SU-DHL-6 (cell line): ENCODE measurements around the gene TFDP2.
A peak's percentile ranks its signal among the peaks of the same experiment; 100 is the strongest.

ENCODE experiments used
- H2AFZ ChIP-seq: fragments of 200-600 bp; sonication (generic); 2 replicates; pipeline ENCODE4 v1.6.1; 2014; ENCODE audit warnings: low read depth, mild to moderate bottlenecking, moderate library complexity, mixed read lengths, antibody characterized with exemption, low read length; ENCODE audit not compliant: severe bottlenecking
- H3F3A ChIP-seq: fragments of 200-600 bp; shearing (Covaris generic); 2 replicates; pipeline ENCODE4 v1.6.0; 2016; ENCODE audit warnings: antibody characterized with exemption, mild to moderate bottlenecking; ENCODE audit not compliant: insufficient read depth
- H3K27ac ChIP-seq: fragments of 200-600 bp; sonication (generic); 2 replicates; pipeline ENCODE4 v1.5.1; 2016; ENCODE audit warnings: low read depth, mild to moderate bottlenecking, low read length, moderate library complexity, mixed read lengths
- H3K27me3 ChIP-seq: fragments of 200-600 bp; sonication (generic), shearing (Covaris generic); 2 replicates; pipeline ENCODE4 v1.6.0; 2014; ENCODE audit warnings: mild to moderate bottlenecking, low read length
- H3K36me3 ChIP-seq: fragments of 200-600 bp; sonication (generic); 2 replicates; pipeline ENCODE4 v1.6.1; 2014; ENCODE audit warnings: mild to moderate bottlenecking, low read length, mixed read lengths
- H3K4me2 ChIP-seq: fragments of 300-600, 200-600 bp; shearing (Covaris generic), sonication (generic); 2 replicates; pipeline ENCODE4 v1.6.0; 2014; ENCODE audit warnings: low read length, low read depth, mild to moderate bottlenecking; ENCODE audit not compliant: poor library complexity, severe bottlenecking
- H3K4me3 ChIP-seq: fragments of 200-600 bp; sonication (generic); 2 replicates; pipeline ENCODE4 v1.5.1; 2014; ENCODE audit warnings: antibody characterized with exemption, low read length, mild to moderate bottlenecking, mixed read lengths; ENCODE audit not compliant: insufficient read depth, poor library complexity, severe bottlenecking
- H3K79me2 ChIP-seq: fragments of 200-600 bp; sonication (generic); 2 replicates; pipeline ENCODE4 v1.6.1; 2014; ENCODE audit warnings: mild to moderate bottlenecking, low read length, moderate library complexity; ENCODE audit not compliant: insufficient read depth
- H3K9ac ChIP-seq: fragments of 200-600 bp; sonication (generic); 2 replicates; pipeline ENCODE4 v1.7.0; 2014; ENCODE audit warnings: mild to moderate bottlenecking, low read length
- H3K9me2 ChIP-seq: fragments of 200-600 bp; sonication (generic); replicated peaks from 2 replicates; pipeline ENCODE4 v1.6.1; 2014; ENCODE audit warnings: low read length; ENCODE audit not compliant: insufficient read depth
- H3K9me3 ChIP-seq: fragments of 200-600 bp; sonication (generic); 2 replicates; pipeline ENCODE4 v1.6.1; 2014; ENCODE audit warnings: low read length, mixed read lengths; ENCODE audit not compliant: insufficient read depth
- H4K20me1 ChIP-seq: fragments of 200-600 bp; sonication (generic); 2 replicates; pipeline ENCODE4 v1.6.1; 2014; ENCODE audit warnings: low read depth, mild to moderate bottlenecking, antibody characterized with exemption, low read length, moderate library complexity, mixed read lengths
- CTCF ChIP-seq: fragments of 200-600 bp; sonication (generic); IDR thresholded peaks from one replicate; pipeline ENCODE4 v1.5.1; 2017; ENCODE audit warnings: antibody characterized with exemption, mild to moderate bottlenecking, low read length, moderate library complexity; ENCODE audit not compliant: insufficient read depth, poor library complexity, severe bottlenecking
- EZH2phosphoT487 ChIP-seq: fragments of 200-600 bp; sonication (generic), shearing (Covaris generic); conservative IDR thresholded peaks from 2 replicates; pipeline ENCODE4 v1.6.1; 2018; ENCODE audit warnings: mild to moderate bottlenecking, antibody characterized with exemption, low read length, moderate library complexity, mixed read lengths

The TFDP2 gene

GRCh38 chr3:142028243-142028777 is 121.0 kb downstream of the TFDP2 start:
- Histone ChIP-seq H3K9me2 (no peaks in the 10 kb centered on the region), H2AFZ (peak overlapping the region; percentile 93), H3K4me2 (peak overlapping the region; percentile 91), H4K20me1 (no peaks in the 10 kb centered on the region), H3K4me3 (peak overlapping the region; percentile 67), H3K36me3 (no peaks in the 10 kb centered on the region), H3K9me3 (no peaks in the 10 kb centered on the region), H3K27me3 (no peaks in the 10 kb centered on the region), H3F3A (no peaks in the 10 kb centered on the region), H3K27ac (peak overlapping the region; percentile 47), H3K9ac (peak overlapping the region; percentile 40), H3K79me2 (no peaks in the 10 kb centered on the region)
- TF ChIP-seq CTCF = no peak
- no peak for TF ChIP-seq EZH2phosphoT487

DNA sequence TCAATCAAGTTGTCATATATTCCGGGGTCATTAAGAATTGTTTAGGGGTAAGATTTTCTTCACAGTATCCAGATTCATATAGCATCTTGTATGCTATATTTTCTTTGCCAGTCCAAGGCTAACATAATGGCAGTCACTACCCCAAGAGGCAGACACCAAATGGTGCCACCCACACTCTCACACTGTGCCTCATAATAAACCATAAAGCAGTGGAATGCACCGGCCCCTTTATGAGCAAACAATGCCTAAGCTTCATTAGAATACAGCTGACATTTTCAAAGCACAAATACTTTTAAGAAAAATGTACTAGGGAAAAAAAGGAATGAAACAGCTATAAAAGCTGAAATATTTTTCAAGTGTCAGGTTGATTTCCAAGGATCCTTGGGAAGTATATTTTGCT is 121.6 kb downstream of the TFDP2 start:
- H3K9me2 ChIP-seq = no peaks in the 10 kb centered on the region
- H3K4me2 ChIP-seq = peak overlapping the region; percentile 91
- no peaks in the 10 kb centered on the region for H3F3A ChIP-seq
- H3K9me3 ChIP-seq = no peaks in the 10 kb centered on the region
- peak overlapping the region; percentile 47 for H3K27ac ChIP-seq
- no peaks in the 10 kb centered on the region for H3K27me3 ChIP-seq
- no peaks in the 10 kb centered on the region for H3K36me3 ChIP-seq
- H2AFZ ChIP-seq = peak overlapping the region; percentile 69
- no peaks in the 10 kb centered on the region for H3K79me2 ChIP-seq
- peak overlapping the region; percentile 40 for H3K9ac ChIP-seq
- TF ChIP-seq EZH2phosphoT487 (no peak), CTCF (no peak)
- H3K4me3 ChIP-seq = peak overlapping the region; percentile 67
- H4K20me1 ChIP-seq = no peaks in the 10 kb centered on the region

GRCh38 chr3:142027300-142027699 is 122.0 kb downstream of the TFDP2 start:
- H3K9ac ChIP-seq = peak overlapping the region; percentile 40

More at GRCh38 chr3:142027300-142027699, 122.0 kb downstream of the TFDP2 start:
- Histone ChIP-seq H3K4me3 (peak overlapping the region; percentile 67), H3K4me2 (peak overlapping the region; percentile 91), H3K9me2 (no peaks in the 10 kb centered on the region), H3K9me3 (no peaks in the 10 kb centered on the region), H3K27ac (peak overlapping the region; percentile 43), H3K36me3 (no peaks in the 10 kb centered on the region), H4K20me1 (no peaks in the 10 kb centered on the region), H3K79me2 (no peaks in the 10 kb centered on the region), H3F3A (no peaks in the 10 kb centered on the region), H3K27me3 (no peaks in the 10 kb centered on the region), H2AFZ (peak overlapping the region; percentile 69)
- TF ChIP-seq EZH2phosphoT487 (no peak), CTCF (no peak)
